Retinal pigment epithelial cell (primary cell): Measurements from ENCODE around the gene MRPL58.
A peak's percentile ranks its signal among the peaks of the same experiment; 100 is the strongest.
"Not testable (repeated sequence)": the region's sequence is repeated elsewhere in the genome, so short reads cannot be mapped to it uniquely, and the experiment has no call there.

Source experiments
- DNase-seq: peaks from one replicate; pipeline ENCODE4 v3.0.0-alpha.2; 2010; ENCODE audit warnings: low read depth
- H3K4me3 ChIP-seq: 2 replicates; pipeline ENCODE4 v1.5.1; 2011; ENCODE audit warnings: mild to moderate bottlenecking, low read length, control low read depth, moderate library complexity
- CTCF ChIP-seq: conservative IDR thresholded peaks from 2 replicates; pipeline ENCODE4 v1.5.1; 2011; ENCODE audit warnings: low read depth, low read length, control low read depth, inconsistent platforms

MRPL58 gene

GRCh38 chr17:75012346-75013091 is at the start of gene MRPL58:
MRPL58 (plus strand) TSS chr17:75012670; CDS start chr17:75012687, 17 bp downstream.
- no peak for DNase-seq
- peak; percentile 57 for TF ChIP-seq CTCF
- peak within 1 kb of the TSS; percentile 73 for H3K4me3 ChIP-seq

GRCh38 chr17:74963656-74964055 is 48.8 kb upstream of the MRPL58 start:
- no peak overlapping the region for H3K4me3 ChIP-seq
- DNase-seq = no peak
- TF ChIP-seq CTCF = peak; percentile 12

GRCh38 chr17:74964246-74964761 is 48.2 kb upstream of the MRPL58 start:
- no peak overlapping the region for H3K4me3 ChIP-seq
- no peak for TF ChIP-seq CTCF
- DNase-seq = no peak

- DNase-seq = no peak
- no peak overlapping the region for H3K4me3 ChIP-seq
- no peak for TF ChIP-seq CTCF
Measured at GRCh38 chr17:74964988-74965622, 47.4 kb upstream of the MRPL58 start.

GRCh38 chr17:74968361-74968780 is 44.1 kb upstream of the MRPL58 start:
- no peak for DNase-seq
- H3K4me3 ChIP-seq = no peak overlapping the region
- TF ChIP-seq CTCF = no peak

- not testable (repeated sequence) for DNase-seq
Measured at GRCh38 chr17:74969501-74969900, 43.0 kb upstream of the MRPL58 start.

GRCh38 chr17:74970395-74970794 is 42.1 kb upstream of the MRPL58 start:
- no peak overlapping the region for H3K4me3 ChIP-seq
- no peak for TF ChIP-seq CTCF
- no peak for DNase-seq

More at GRCh38 chr17:74969501-74969900, 43.0 kb upstream of the MRPL58 start:
- not testable (repeated sequence) for H3K4me3 ChIP-seq
